ENCODE measurements around the gene FOXP3. TPM values are rescaled to one million over a fixed set of nuclear protein-coding genes. Genes with fewer than 3 reads are reported as not detected.

The FOXP3 gene
- total and polyA plus RNA-seq, 8 donors = 0.04 to 0.16 (median 0.12) TPM; not detected in 5

GRCh38 chrX:49212209-49212608 is 52.3 kb downstream of the FOXP3 start:
- DNase-seq = no peak
- intact Hi-C loops (cut with DNase I) = no loop called here
- ATAC-seq = no peak
- H3K27me3 ChIP-seq = no peaks in the 10 kb centered on the region
- no peak overlapping the region for H3K4me3 ChIP-seq
- TF ChIP-seq, protein P1, sequence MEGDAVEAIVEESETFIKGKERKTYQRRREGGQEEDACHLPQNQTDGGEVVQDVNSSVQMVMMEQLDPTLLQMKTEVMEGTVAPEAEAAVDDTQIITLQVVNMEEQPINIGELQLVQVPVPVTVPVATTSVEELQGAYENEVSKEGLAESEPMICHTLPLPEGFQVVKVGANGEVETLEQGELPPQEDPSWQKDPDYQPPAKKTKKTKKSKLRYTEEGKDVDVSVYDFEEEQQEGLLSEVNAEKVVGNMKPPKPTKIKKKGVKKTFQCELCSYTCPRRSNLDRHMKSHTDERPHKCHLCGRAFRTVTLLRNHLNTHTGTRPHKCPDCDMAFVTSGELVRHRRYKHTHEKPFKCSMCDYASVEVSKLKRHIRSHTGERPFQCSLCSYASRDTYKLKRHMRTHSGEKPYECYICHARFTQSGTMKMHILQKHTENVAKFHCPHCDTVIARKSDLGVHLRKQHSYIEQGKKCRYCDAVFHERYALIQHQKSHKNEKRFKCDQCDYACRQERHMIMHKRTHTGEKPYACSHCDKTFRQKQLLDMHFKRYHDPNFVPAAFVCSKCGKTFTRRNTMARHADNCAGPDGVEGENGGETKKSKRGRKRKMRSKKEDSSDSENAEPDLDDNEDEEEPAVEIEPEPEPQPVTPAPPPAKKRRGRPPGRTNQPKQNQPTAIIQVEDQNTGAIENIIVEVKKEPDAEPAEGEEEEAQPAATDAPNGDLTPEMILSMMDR (IDR thresholded peaks at IDR 0.05) = no peak
- H3K27ac ChIP-seq = no peak overlapping the region
- no peak for FAIRE-seq
- no peaks in the 10 kb centered on the region for H3K9me3 ChIP-seq
- no peaks in the 10 kb centered on the region for H3K4me1 ChIP-seq
- WGBS, 2 donors = 80 to 81% methylated on average over 2 of the region's 2 CpGs
- no peaks in the 10 kb centered on the region for H3K36me3 ChIP-seq

GRCh38 chrX:49211074-49211473 is 53.4 kb downstream of the FOXP3 start:
- TF ChIP-seq, protein P1 (IDR thresholded peaks at IDR 0.05) = no peak
- ATAC-seq (no peak), FAIRE-seq (no peak), DNase-seq (no peak)
- no peak overlapping the region for H3K4me3 ChIP-seq
- no peaks in the 10 kb centered on the region for H3K9me3 ChIP-seq
- no peak overlapping the region for H3K27ac ChIP-seq
- WGBS, 2 donors = 72 to 85% methylated on average over 9 of the region's 9 CpGs
- intact Hi-C loops (cut with DNase I) = no loop called here
- no peaks in the 10 kb centered on the region for H3K27me3 ChIP-seq
- H3K36me3 ChIP-seq = no peaks in the 10 kb centered on the region
- H3K4me1 ChIP-seq = no peaks in the 10 kb centered on the region

- Histone ChIP-seq H3K27ac (no peak overlapping the region), H3K36me3 (no peaks in the 10 kb centered on the region), H3K27me3 (no peaks in the 10 kb centered on the region), H3K4me3 (no peak overlapping the region), H3K9me3 (no peaks in the 10 kb centered on the region), H3K4me1 (no peaks in the 10 kb centered on the region)
- intact Hi-C loops (cut with DNase I) = no loop called here
- ATAC-seq (no peak), DNase-seq (no peak), FAIRE-seq (no peak)
- TF ChIP-seq, protein P1 (IDR thresholded peaks at IDR 0.05) = no peak
- WGBS, 2 donors = 70 to 80% methylated on average over 8 of the region's 8 CpGs
These were observed 54.1 kb downstream of the FOXP3 start for GRCh38 chrX:49210406-49210805.

DNA sequence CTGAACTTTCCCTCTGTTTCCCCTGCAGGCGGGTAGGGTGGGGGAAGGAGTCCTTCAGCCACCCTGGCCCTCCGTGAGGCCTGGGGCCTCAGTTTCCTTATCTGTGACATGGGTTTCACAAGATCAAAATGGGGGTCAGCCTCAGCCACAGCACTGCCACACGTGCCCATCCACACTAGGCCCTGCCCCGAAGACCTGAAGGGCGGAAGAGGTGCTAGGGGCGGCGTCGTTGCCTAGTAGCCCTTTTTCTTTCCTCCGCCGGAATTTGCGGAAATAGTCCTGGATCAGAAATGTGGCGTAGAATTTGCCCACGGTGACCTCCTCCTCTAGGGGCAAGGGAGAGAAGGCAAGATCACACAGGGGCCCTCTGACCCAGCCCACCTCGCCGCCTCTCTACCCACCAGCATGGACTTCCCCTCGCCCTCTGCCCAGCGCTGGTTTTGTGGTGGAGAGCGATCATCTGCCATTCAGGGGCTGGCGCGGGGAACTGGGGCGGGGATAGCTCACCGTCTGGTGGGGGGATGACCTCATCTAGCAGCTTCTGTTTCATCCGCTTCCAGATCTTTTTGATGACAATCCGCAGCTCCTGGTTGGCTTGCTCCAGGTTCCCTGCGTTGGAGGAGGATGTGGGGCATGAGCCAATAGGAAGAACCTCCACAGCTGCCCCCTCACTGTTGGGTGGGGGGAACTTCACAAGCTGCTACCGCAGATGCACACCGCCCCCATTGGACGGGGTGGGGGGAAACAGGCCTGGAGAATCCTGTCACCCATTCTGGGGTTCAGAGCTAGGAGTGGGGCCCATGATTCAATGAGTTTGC is 54.9 kb downstream of the FOXP3 start:
- no peaks in the 10 kb centered on the region for H3K27me3 ChIP-seq
- TF ChIP-seq, protein P1 (IDR thresholded peaks at IDR 0.05) = no peak
- H3K9me3 ChIP-seq = no peaks in the 10 kb centered on the region
- intact Hi-C loops (cut with DNase I) = no loop called here
- H3K4me3 ChIP-seq = no peak overlapping the region
- DNase-seq (no peak), FAIRE-seq (no peak), ATAC-seq (no peak)
- H3K4me1 ChIP-seq = no peaks in the 10 kb centered on the region
- H3K27ac ChIP-seq = no peak overlapping the region
- H3K36me3 ChIP-seq = no peaks in the 10 kb centered on the region
- 66 to 76% methylated on average over 28 of the region's 28 CpGs for WGBS, 2 donors

DNA sequence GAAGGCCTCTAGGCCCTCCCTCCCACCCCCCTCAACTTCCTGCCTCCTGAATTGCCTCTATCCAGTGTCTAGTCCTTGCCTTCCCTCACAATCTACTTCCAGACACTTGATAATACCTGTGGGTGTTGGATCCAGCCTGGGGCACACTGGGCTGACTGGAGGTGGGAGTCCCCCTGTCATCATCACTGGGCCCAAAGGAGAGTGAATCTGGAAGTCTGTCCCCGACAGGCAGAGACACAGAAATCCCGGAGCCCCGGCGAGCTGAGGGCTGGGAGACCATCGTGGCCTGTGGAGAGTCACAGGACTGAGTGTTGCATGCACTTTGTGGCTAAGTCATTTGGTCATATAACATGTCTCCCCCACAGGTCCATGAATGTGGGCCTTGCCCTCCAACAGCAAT is 56.1 kb downstream of the FOXP3 start:
- intact Hi-C loops (cut with DNase I) = no loop called here
- DNase-seq = no peak
- H3K4me1 ChIP-seq = no peaks in the 10 kb centered on the region
- no peak overlapping the region for H3K4me3 ChIP-seq
- H3K9me3 ChIP-seq = no peaks in the 10 kb centered on the region
- TF ChIP-seq, protein P1 (IDR thresholded peaks at IDR 0.05) = no peak
- no peaks in the 10 kb centered on the region for H3K27me3 ChIP-seq
- no peak for FAIRE-seq
- H3K27ac ChIP-seq = no peak overlapping the region
- H3K36me3 ChIP-seq = no peaks in the 10 kb centered on the region
- no peak for ATAC-seq
- whole genome bisulfite sequencing, 2 donors = 92 to 98% methylated on average over 5 of the region's 5 CpGs

Measured in pancreas (tissue), 10 donors.